ENCODE measurements around the gene KRT13.
A peak's percentile ranks its signal among the peaks of the same experiment; 100 is the strongest.
"Not testable (repeated sequence)": the region's sequence is repeated elsewhere in the genome, so short reads cannot be mapped to it uniquely, and the experiment has no call there.

The KRT13 gene
- 0 reads per million in 4 experiments for total RNA-seq

GRCh38 chr17:41505007-41505808 is at the start of gene KRT13:
KRT13 (minus strand) TSS chr17:41505612; CDS start chr17:41505550, 62 bp downstream.
- DNase-seq = no peak

- DNase-seq = no peak
Observed at GRCh38 chr17:41553987-41554680, 48.7 kb upstream of the KRT13 start.

- no peak for DNase-seq
Observed at GRCh38 chr17:41553176-41553575, 47.8 kb upstream of the KRT13 start.

- no peak for DNase-seq
Observed at GRCh38 chr17:41552455-41552854, 47.0 kb upstream of the KRT13 start.

- no peak for DNase-seq
Observed at GRCh38 chr17:41551365-41551764, 46.0 kb upstream of the KRT13 start.

- DNase-seq = no peak
Observed at GRCh38 chr17:41549596-41550039, 44.2 kb upstream of the KRT13 start.

- peak; percentile 70 for DNase-seq
Observed at GRCh38 chr17:41548844-41549595, 43.6 kb upstream of the KRT13 start.

- no peak for DNase-seq
Observed at GRCh38 chr17:41547921-41548843, 42.8 kb upstream of the KRT13 start.

GRCh38 chr17:41547378-41547841 is 42.0 kb upstream of the KRT13 start:
- DNase-seq = no peak

- DNase-seq = no peak
Observed at GRCh38 chr17:41546819-41547218, 41.4 kb upstream of the KRT13 start.

GRCh38 chr17:41545829-41546410 is 40.5 kb upstream of the KRT13 start:
- no peak for DNase-seq

- DNase-seq = no peak
Observed at GRCh38 chr17:41544935-41545334, 39.5 kb upstream of the KRT13 start.

- no peak for DNase-seq
Observed at GRCh38 chr17:41544491-41544892, 39.1 kb upstream of the KRT13 start.

- not testable (repeated sequence) for DNase-seq
Observed at GRCh38 chr17:41542786-41543185, 37.4 kb upstream of the KRT13 start.

- no peak for DNase-seq
Observed at GRCh38 chr17:41542357-41542756, 36.9 kb upstream of the KRT13 start.

- no peak for DNase-seq
Observed at GRCh38 chr17:41540921-41541625, 35.7 kb upstream of the KRT13 start.

- DNase-seq = no peak
Observed at GRCh38 chr17:41539979-41540701, 34.7 kb upstream of the KRT13 start.

GRCh38 chr17:41539071-41539492 is 33.7 kb upstream of the KRT13 start:
- no peak for DNase-seq

- no peak for DNase-seq
Observed at GRCh38 chr17:41538565-41538991, 33.2 kb upstream of the KRT13 start.

- DNase-seq = no peak
Observed at GRCh38 chr17:41537990-41538389, 32.6 kb upstream of the KRT13 start.

Measured in effector CD8-positive, alpha-beta T cell (primary cell).